Right lobe of liver (tissue), 6 donors: ENCODE measurements around the gene PGLYRP2. TPM values are rescaled to one million over a fixed set of nuclear protein-coding genes. Genes with fewer than 3 reads are reported as not detected.

Experiments used
- ATAC-seq, 4 donors: fragments of 200-7000 bp; cut with Tn5 transposase; one replicate each; pipeline ENCODE4 v1.9.1; 2020; ENCODE audit warnings: mild to moderate bottlenecking in 4 of 4, moderate library complexity in 4 of 4
- DNase-seq, 3 donors: peaks; one replicate each; pipeline ENCODE4 v3.0.0-alpha.2; 2020
- H3K27ac ChIP-seq, 3 donors: fragments of 200-600 bp; one replicate each; pipeline ENCODE4 v1.8.0; 2022
- H3K27me3 ChIP-seq, 2 donors: fragments of 200-600 bp; one replicate each; pipeline ENCODE4 v1.8.0; 2022
- H3K36me3 ChIP-seq, 4 donors: fragments of 200-600 bp; sonication (generic) in 1 of 4; one replicate each; pipeline versions ENCODE4 v1.5.1 to v1.8.0; 2017 to 2022; ENCODE audit warnings: control low read depth in 1 of 4
- H3K4me1 ChIP-seq, 4 donors: fragments of 200-600 bp; sonication (generic) in 1 of 4; one replicate each; pipeline versions ENCODE4 v1.5.1 to v1.8.0; 2017 to 2022; ENCODE audit warnings: control low read depth in 1 of 4
- H3K4me3 ChIP-seq, 3 donors: fragments of 200-600 bp; one replicate each; pipeline ENCODE4 v1.8.0; 2022
- H3K9me3 ChIP-seq, 4 donors: fragments of 200-600 bp; sonication (generic) in 1 of 4; one replicate each; pipeline versions ENCODE4 v1.5.1 to v1.8.0; 2017 to 2022; ENCODE audit warnings: control low read depth in 1 of 4
- CTCF ChIP-seq, 4 donors: fragments of 200-600 bp in 3 of 4; fragments of 450-650 bp in 1 of 4; IDR thresholded peaks; one replicate each; pipeline versions ENCODE4 v1.5.1 to v1.8.0; 2016 to 2022; ENCODE audit warnings: antibody characterized with exemption in 4 of 4, mild to moderate bottlenecking in 2 of 4
- POLR2A ChIP-seq: fragments of 450-650 bp; IDR thresholded peaks from one replicate; pipeline ENCODE4 v1.6.1; 2017; ENCODE audit warnings: antibody characterized with exemption, mild to moderate bottlenecking
- WGBS: methylation state at CpG from one replicate; pipeline ENCODE4 v1.1.6; 2018; ENCODE audit warnings: low coverage, low lambda C conversion rate; ENCODE audit not compliant: insufficient coverage; ENCODE audit errors: missing lambda C conversion rate; 5-methylcytosine and 5-hydroxymethylcytosine counted together
- intact Hi-C, 2 donors: fragments of 100-400 bp; cut with DNase I; formaldehyde crosslinking; loops; one replicate each; pipeline versions ENCODE4 v1.11.2 to v1.14.1; 2022
- total RNA-seq, 6 experiments: library from RNA; depleted of rRNA in 2 of 6; stranded (reverse); fragments of >200 nt in 2 of 6; fragmentation: NEBNext Ultra II Directional in 3 of 6; extraction: Animal tissue kit (Norgen Biotek cat#: 25700) in 3 of 6; gene quantifications; one replicate each; pipeline versions ENCODE4 v1.1.0 to v1.2.4, GENCODE V29; 2016 to 2023
- donor health status: DM: no; HTN: yes; CAD: no.
- donor health status: DM: no; HTN: no; CAD: no.
- donor health status: DM: no; HTN: no; CAD: no.
- donor health status: DM: no; HTN: yes; CAD: no.
- donor health status: DM: no; HTN: yes; CAD: no.

PGLYRP2 gene
- total RNA-seq, 6 experiments from 2014 or later = 45.1 to 135 (median 59.2) TPM

GRCh38 chr19:15511671-15512424, 32.5 kb upstream of the PGLYRP2 start:
- no peak overlapping the region for H3K27ac ChIP-seq
- intact Hi-C loops = no loop called here
- WGBS = 100% methylated on average over 1 of the region's 19 CpGs
- H3K36me3 ChIP-seq = no peaks in the 10 kb centered on the region
- H3K9me3 ChIP-seq = no peaks in the 10 kb centered on the region
- TF ChIP-seq POLR2A (no peak), CTCF (IDR thresholded peaks at IDR 0.05) (no peak)
- DNase-seq = no peak
- H3K27me3 ChIP-seq = no peaks in the 10 kb centered on the region
- peaks cover 0 to 16% (median 2%) of the 10 kb centered on the region in 4 donors for H3K4me1 ChIP-seq
- ATAC-seq = no peak
- no peak overlapping the region for H3K4me3 ChIP-seq

GRCh38 chr19:15508035-15508710, 28.9 kb upstream of the PGLYRP2 start, which contains the start of gene CYP4F22:
CYP4F22 (plus strand) TSS chr19:15508525; CDS start chr19:15525337, 16,812 bp downstream.
- ATAC-seq = peak; percentile 4 to 47 (median 20)
- intact Hi-C loops = no loop called here
- Histone ChIP-seq H3K36me3 (no peaks in the 10 kb centered on the region), H3K27me3 (no peaks in the 10 kb centered on the region), H3K27ac (no peak within 1 kb of the TSS), H3K4me3 (peak within 1 kb of the TSS; percentile 27 to 49 (median 46)), H3K4me1 (peaks cover 0 to 25% (median 2%) of the 10 kb centered on the region in 4 donors), H3K9me3 (no peaks in the 10 kb centered on the region)
- TF ChIP-seq CTCF (IDR thresholded peaks at IDR 0.05) (no peak), POLR2A (no peak)
- 27% methylated on average over 3 of the region's 52 CpGs for WGBS
- DNase-seq = peak in 1 of 3 donors; percentile 36

GRCh38 chr19:15507068-15508034, 28.1 kb upstream of the PGLYRP2 start:
- DNase-seq = peak in 1 of 3 donors; percentile 24
- Histone ChIP-seq H3K4me3 (no peak overlapping the region), H3K27me3 (no peaks in the 10 kb centered on the region), H3K9me3 (no peaks in the 10 kb centered on the region), H3K36me3 (no peaks in the 10 kb centered on the region), H3K4me1 (peaks cover 0 to 25% (median 2%) of the 10 kb centered on the region in 4 donors), H3K27ac (no peak overlapping the region)
- no peak for ATAC-seq
- WGBS = 46% methylated on average over 8 of the region's 14 CpGs
- intact Hi-C loops = no loop called here
- TF ChIP-seq POLR2A (no peak), CTCF (IDR thresholded peaks at IDR 0.05) (no peak)

- Histone ChIP-seq H3K9me3 (no peaks in the 10 kb centered on the region), H3K27ac (peak overlapping the region; percentile 67 to 82 (median 81)), H3K27me3 (no peaks in the 10 kb centered on the region), H3K36me3 (no peaks in the 10 kb centered on the region), H3K4me1 (peaks cover 0 to 25% (median 2%) of the 10 kb centered on the region in 4 donors), H3K4me3 (peak overlapping the region; percentile 14 to 49 (median 46))
- TF ChIP-seq POLR2A = peak; percentile 47
- no peak for TF ChIP-seq CTCF (IDR thresholded peaks at IDR 0.05)
- DNase-seq (peak; percentile 74 to 89 (median 84)), ATAC-seq (peak; percentile 85 to 90 (median 86))
- intact Hi-C loops = no loop called here
- WGBS = 39% methylated on average over 5 of the region's 5 CpGs
These were observed 26.8 kb upstream of the PGLYRP2 start for GRCh38 chr19:15506074-15506571.
